SHP77 (cell line): Measurements from ENCODE around the gene BPIFA2.
"Not testable (repeated sequence)": the region's sequence is repeated elsewhere in the genome, so short reads cannot be mapped to it uniquely, and the experiment has no call there.

Experiments used
- DNase-seq, 2 experiments: peaks; one replicate each; lab custom pipeline; 2025; lab: John Stamatoyannopoulos, UW

BPIFA2 gene

GRCh38 chr20:33160681-33161080, 7.3 kb upstream of the BPIFA2 start:
- DNase-seq: no peak

- DNase-seq: no peak
Measured at GRCh38 chr20:33162313-33162712, 5.6 kb upstream of the BPIFA2 start.

DNA sequence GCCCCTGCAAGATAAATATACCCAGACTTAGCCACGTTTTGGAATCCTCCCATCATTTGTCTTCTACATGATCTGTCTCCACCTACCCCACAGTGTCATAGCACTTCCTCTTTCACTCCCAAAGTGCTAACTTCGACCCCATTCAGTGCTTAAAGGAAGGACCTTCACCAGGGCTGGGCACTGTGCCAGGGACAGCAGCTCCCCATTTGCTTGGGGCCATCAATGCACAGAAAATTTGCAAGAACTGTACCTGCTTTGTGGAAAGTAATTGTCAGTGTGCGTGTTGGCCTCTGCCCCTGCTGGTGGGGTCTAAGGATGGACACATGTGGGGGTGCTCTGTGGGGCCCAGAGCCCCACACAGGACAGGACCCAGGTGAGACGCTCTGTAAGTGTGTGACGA, 5.2 kb upstream of the BPIFA2 start:
- DNase-seq: no peak

GRCh38 chr20:33163856-33164762, 3.9 kb upstream of the BPIFA2 start:
- DNase-seq: no peak

GRCh38 chr20:33164763-33165095, 3.2 kb upstream of the BPIFA2 start:
- no peak for DNase-seq

GRCh38 chr20:33165416-33166055, 2.4 kb upstream of the BPIFA2 start:
- no peak for DNase-seq

GRCh38 chr20:33166533-33167113, 1.3 kb upstream of the BPIFA2 start:
- no peak for DNase-seq

- DNase-seq: no peak
Measured at GRCh38 chr20:33169176-33169794, 1.3 kb downstream of the BPIFA2 start.

DNA sequence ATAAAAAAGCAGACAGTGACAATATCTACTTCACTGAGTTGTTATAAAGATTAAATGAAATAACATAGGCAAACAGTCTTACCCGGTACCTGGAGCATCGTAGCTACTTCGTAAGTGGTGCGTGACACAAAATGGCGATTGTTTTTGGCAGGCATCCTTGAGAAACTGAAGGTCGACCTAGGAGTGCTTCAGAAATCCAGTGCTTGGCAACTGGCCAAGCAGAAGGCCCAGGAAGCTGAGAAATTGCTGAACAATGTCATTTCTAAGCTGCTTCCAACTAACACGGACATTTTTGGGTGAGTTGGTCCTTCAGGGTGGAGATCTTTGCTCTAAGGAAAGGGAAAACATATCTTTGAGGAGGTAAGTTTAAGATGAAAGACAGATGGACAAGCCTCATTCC, 4.8 kb downstream of the BPIFA2 start:
- DNase-seq: no peak

DNA sequence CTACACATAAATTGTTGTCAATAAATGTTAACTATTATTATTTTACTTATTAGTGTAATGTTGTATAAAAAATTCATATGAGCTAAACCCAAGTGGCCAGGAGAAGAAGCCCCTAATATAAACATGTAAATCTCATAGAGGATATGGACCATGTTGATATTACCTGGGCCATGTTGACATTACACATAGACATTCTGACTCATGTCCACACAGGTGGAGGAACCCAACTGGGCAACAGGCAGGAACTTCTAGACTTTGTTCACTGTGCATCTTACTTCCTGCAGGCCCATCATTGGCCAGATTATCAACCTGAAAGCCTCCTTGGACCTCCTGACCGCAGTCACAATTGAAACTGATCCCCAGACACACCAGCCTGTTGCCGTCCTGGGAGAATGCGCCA, 7.2 kb downstream of the BPIFA2 start:
- DNase-seq: no peak

DNA sequence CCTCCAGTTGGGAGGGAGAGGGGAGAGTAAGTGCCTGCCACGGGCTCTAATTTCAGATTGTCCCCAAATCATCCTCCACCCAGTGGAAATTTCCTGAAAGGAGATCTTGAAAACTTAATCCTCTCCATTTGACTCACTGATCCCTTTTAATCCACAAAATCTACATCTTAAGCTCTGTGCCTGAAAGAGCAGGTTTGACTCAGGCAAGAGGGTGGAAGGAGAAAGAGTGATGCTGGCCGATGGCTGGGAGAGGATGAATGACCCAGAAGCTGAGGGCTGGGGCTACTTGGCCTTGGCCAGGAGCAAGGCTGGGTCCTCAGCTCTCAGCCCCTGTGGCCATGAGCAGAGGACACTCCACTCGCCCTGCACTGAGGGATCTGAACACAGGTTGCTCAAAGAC, 8.1 kb downstream of the BPIFA2 start:
- DNase-seq: no peak

- DNase-seq: no peak
Measured at GRCh38 chr20:33177866-33178265, 9.9 kb downstream of the BPIFA2 start.

DNA sequence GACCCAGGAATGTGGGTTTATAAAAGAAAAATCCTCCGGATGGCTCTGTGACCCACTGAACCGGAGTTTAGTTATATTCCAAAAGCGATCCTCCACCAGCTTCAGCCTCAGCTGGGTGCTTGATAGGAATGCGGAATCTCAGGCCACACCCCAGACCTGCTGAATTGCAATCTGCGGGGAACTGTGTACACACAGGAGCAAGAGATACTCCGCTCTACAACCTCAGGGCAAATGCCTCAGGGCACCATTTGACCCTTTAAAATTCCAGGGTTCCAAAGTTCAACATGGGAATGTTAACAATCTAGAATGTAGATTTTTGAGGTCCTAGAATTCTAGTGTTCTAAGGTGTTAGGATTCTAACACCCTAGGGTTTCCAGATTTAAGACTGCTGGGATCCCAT, 10.8 kb downstream of the BPIFA2 start:
- no peak for DNase-seq

DNA sequence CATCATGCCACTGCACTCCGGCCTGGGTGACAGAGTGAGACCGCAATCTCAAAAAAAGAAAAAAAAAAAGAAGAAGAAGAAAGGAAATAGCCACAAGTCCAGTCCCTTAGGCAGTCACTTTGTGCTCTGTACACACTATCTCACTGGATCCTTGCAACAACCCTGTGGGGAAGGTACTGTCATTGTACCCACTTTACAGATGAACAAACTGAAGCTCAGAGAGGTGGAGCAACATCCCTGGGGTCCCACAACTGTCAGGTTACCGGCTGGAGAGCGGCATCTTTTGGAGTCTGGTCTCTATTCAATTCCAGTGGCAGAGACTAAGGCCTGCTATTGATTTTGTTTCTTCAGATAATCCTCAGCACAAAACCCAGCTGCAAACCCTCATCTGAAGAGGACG, 12.2 kb downstream of the BPIFA2 start:
- DNase-seq: no peak

- no peak for DNase-seq
Measured at GRCh38 chr20:33181482-33182093, 13.6 kb downstream of the BPIFA2 start.

DNA sequence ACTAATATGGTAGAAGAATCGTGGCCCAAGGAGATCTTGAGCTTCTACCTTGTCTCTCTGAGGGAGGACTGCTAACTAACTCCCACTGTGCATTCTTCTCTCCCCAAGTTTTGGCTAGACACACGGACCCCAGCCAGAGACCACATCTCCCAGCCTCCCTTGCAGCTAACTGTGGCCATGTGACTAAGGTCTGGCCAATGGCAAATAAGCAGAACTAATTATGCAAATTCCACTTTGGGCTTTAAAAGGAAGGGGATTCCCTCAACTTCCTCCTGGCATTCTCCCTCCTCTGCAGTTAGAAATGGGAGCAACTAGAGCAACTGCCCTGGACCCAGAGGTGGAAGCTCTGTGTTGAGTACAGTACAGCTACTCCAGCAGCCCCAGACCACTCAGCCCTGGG, 15.4 kb downstream of the BPIFA2 start:
- no peak for DNase-seq

DNA sequence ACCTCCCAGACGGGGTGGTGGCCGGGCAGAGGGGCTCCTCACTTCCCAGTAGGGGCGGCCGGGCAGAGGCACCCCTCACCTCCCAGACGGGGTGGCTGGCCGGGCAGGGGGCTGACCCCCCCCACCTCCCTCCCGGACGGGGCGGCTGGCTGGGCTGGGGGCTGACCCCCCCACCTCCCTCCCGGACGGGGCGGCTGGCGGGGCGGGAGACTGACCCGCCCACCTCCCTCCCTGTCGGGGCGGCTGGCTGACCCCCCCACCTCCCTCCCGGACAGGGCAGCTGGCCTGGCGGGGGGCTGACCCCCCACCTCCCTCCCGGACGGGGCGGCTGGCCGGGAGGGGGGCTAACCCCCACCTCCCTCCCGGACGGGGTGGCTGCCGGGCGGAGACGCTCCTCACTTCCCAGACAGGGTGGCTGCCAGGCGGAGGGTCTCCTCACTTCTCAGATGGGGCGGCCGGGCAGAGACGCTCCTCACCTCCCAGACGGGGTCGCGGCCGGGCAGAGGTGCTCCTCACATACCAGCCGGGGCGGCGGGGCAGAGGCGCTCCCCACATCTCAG, 17.2 kb downstream of the BPIFA2 start:
- not testable (repeated sequence) for DNase-seq

DNA sequence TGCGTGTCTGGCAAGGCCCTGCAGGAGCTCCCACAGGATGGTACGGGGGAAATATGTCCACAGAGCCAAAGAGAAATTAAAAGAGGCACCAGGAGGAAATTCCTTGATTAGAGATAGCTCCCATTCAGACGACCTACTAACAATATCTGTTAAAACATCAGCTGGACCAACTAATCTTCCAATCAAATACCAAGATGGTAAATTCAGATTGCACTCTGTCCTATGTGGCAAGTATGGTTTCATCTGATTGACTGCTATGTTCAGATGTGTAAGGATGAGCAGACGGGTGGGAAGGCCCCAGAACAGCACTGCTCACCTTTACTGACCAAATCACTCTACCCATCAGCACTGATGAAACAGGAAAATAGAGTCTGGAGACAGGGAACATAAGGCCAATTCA, 19.5 kb downstream of the BPIFA2 start:
- DNase-seq: no peak

DNA sequence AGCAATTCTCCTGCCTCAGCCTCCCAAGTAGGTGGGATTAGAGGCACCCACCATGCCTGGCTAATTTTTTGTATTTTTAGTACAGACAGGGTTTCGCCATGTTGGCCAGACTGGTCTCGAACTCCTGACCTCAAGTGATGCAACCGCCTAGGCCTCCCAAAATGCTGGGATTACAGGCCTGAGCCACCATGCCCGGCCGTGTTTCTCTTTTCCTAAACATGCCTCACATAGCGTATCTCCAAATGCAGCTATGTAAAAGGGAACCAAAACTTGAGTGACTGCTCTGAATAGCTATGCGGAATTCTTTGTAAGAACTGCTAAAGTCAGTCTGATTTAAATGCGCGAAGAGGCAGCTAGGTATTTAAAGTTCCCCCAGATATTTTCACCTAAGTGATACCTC, 20.5 kb downstream of the BPIFA2 start:
- no peak for DNase-seq

DNA sequence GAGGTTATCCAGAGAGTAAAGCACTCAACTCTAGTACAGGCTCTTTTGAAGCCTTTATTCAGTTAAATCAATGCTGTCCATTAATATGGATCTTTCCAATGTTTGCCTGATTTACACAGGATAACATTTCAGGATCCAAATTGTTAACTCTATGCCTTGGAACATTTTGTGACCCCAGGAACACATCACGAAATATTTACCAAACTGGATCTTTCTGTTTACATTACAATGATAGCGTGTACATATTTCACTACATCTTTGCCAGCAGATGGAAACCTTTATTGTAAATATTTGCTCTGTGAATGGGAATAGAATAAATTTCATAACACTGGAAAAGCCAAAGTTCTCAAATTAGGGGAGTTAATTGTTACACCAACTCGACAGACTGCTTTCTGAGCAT, 23.5 kb downstream of the BPIFA2 start:
- no peak for DNase-seq

DNA sequence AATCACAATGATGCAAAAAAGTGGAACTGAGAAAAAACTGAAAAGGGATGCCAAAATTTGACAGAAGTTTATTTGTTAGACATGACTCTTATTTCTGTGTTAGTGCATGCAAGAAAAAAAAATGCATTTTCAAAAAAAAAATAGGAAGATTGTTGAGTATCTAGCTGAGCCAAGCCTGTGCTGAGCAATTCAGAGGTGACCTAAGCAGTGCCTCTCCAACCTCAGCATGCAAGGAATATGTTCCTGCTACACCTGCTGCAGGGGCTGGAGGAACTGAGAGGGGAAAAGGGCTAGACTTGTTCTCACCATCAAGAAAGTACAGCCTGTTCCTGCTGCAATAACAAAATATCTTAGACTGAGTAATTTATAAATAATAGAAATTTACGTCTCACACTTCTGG, 24.0 kb downstream of the BPIFA2 start:
- no peak for DNase-seq

DNA sequence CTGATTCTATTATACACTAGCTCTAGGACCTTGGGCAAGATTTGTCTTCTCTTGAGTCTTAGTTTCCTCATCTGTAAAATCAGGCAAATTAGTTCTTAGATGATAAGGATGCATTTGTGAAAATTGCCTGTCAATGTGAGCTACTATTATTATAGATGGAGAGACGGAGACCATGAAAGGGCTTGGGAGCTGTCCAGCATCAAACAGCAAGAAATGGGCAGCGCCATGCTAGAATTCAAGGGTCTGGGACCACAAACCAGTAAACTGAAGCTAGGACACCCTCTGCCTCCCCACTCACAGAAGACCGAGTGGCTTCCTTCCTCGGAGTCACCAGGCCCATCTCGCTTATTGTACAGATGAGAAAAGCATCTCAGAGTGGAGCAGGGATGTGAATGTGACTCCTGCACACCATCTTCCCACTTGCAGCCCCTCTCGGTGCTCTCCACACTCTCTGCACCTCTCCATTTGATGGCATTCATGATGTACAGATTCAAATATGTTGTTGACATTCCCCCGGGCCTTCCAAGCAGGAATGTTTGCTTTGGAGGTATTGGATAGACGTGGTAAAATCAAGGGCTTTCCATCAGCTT, 25.0 kb downstream of the BPIFA2 start:
- no peak for DNase-seq
